Adrenal gland (tissue), 12 donors: ENCODE data around the gene AKAP13. TPM values are rescaled to one million over a fixed set of nuclear protein-coding genes. Genes with fewer than 3 reads are reported as not detected.

Source experiments
- DNase-seq, 7 donors: peaks; one replicate each; pipeline ENCODE4 v3.0.0-alpha.2; 2019 to 2020
- H3K27ac ChIP-seq, 5 donors: fragments of 200-600 bp; sonication (generic) in 4 of 5; 1 replicate in 3 of 5; 2 replicates in 2 of 5; pipeline versions ENCODE4 v1.5.1 to v1.8.0; 2016 to 2020; ENCODE audit warnings: mild to moderate bottlenecking in 1 of 5
- H3K27me3 ChIP-seq: fragments of 200-600 bp; 2 replicates; pipeline ENCODE4 v1.8.0; 2021
- H3K36me3 ChIP-seq, 2 donors: fragments of 200-600 bp; replicated peaks in 1 of 2; 1 replicate in 1 of 2; 2 replicates in 1 of 2; pipeline versions ENCODE4 v1.5.1 to v1.8.0; 2018 to 2022
- H3K4me1 ChIP-seq, 2 donors: fragments of 200-600 bp; replicated peaks in 1 of 2; 1 replicate in 1 of 2; 2 replicates in 1 of 2; pipeline versions ENCODE4 v1.5.1 to v1.8.0; 2018 to 2021
- H3K4me3 ChIP-seq, 4 donors: fragments of 200-600 bp; sonication (generic) in 3 of 4; one replicate each; pipeline ENCODE4 v1.5.1; 2016 to 2018
- H3K9me3 ChIP-seq, 3 donors: fragments of 200-600 bp; sonication (generic) in 1 of 3; replicated peaks in 1 of 3; 1 replicate in 2 of 3; 2 replicates in 1 of 3; pipeline versions ENCODE4 v1.5.1 to v1.8.0; 2016 to 2021
- POLR2A ChIP-seq, 2 donors: fragments of 450-650 bp; IDR thresholded peaks; one replicate each; pipeline ENCODE4 v1.6.1; 2017; ENCODE audit warnings: antibody characterized with exemption in 2 of 2, mild to moderate bottlenecking in 2 of 2, moderate library complexity in 1 of 2
- WGBS, 4 donors: extraction: QIAGEN DNeasy Blood & Tissue Kit in 2 of 4; methylation state at CpG; one replicate each; pipeline versions ENCODE4 v1.1.5 to v1.1.7; 2013 to 2017; 5-methylcytosine and 5-hydroxymethylcytosine counted together
- intact Hi-C, 2 donors: fragments of 100-400 bp; cut with DNase I; formaldehyde crosslinking; loops; one replicate each; pipeline versions ENCODE4 v1.14.1 to v1.15.0; 2022 to 2023
- polyA plus RNA-seq, 3 donors: library from polyadenylated mRNA; stranded (reverse); fragments of 200-250 nt in 2 of 3; fragments of 350-450 nt in 1 of 3; fragmentation: Illumina TruSeq in 1 of 3; extraction: RNeasy Lipid Tissue Mini Kit (QIAGEN cat#74804) in 1 of 3; gene quantifications; one replicate each; pipeline ENCODE4 v1.2.3, GENCODE V29; 2013 to 2014
- total RNA-seq, 9 donors: library from RNA; depleted of rRNA in 4 of 9; stranded (reverse); fragments of >200 nt in 4 of 9; fragments of 120-200 nt in 1 of 9; fragmentation: NEBNext Ultra II Directional in 1 of 9; extraction: Animal tissue kit (Norgen Biotek cat#: 25700) in 1 of 9; gene quantifications; one replicate each; pipeline versions ENCODE4 v1.1.0 to v1.2.4, GENCODE V29; 2013 to 2023
- TF ChIP-seq, protein P1 (sequence below), 6 experiments: fragments of 450-650 bp in 4 of 6; fragments of 200-600 bp in 2 of 6; sonication (generic) in 1 of 6; IDR thresholded peaks; 1 replicate in 5 of 6; 2 replicates in 1 of 6; pipeline versions ENCODE4 v1.5.1 to v1.8.0; 2016 to 2021; ENCODE audit warnings: antibody characterized with exemption in 6 of 6, mild to moderate bottlenecking in 2 of 6, moderate library complexity in 1 of 6
- donor health status: healthy with polysubstance abuse.
- donor health status: Bipolar disorder and iron deficiency.
- donor health status: DM: yes; HTN: yes; CAD: no.
- donor health status: DM: no; HTN: no; CAD: no.
- donor health status: DM: no; HTN: no; CAD: no.
- donor health status: DM: yes; HTN: yes; CAD: no.

AKAP13 gene
- total and polyA plus RNA-seq, 12 donors: 42.7 to 144 (median 89.2) TPM

DNA sequence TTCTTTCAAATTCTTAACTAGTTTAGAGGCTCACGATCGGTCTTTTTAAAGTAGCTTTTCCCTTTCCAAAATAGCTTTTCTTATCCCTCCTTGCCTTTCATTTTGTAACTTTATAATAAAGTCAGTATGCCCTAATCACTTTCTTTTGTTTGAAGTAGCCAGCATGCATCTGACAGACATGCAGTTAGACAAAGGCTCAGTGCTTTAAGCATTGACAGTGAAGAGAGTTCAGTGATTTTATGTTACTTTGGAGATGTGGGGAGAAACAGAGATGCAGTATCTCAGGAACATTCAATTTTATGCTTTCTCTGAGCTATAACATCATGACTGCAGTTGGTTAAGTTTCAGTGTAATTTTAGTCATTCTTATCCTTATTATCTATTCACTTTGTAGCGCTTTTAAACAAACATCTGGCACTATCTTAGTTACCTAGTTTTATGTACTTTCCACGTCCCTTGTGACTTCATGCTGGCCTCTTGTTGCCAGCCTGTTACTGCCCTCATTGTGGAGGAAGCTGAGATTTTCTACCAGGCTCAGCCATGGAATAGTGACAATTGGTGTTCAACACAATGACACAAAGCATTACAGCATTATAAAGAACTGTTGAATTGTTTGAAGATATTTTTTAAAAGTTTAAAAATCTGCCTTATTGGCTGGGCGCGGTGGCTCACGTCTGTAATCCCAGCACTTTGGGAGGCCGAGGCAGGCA lies 90.3 kb downstream of the AKAP13 start:
- no peaks in the 10 kb centered on the region for H3K36me3 ChIP-seq
- no peak overlapping the region for H3K27ac ChIP-seq
- no peak for DNase-seq
- H3K9me3 ChIP-seq: no peaks in the 10 kb centered on the region
- no peak overlapping the region for H3K4me3 ChIP-seq
- peaks cover 0 to 23% of the 10 kb centered on the region in 2 donors for H3K4me1 ChIP-seq
- no peak for TF ChIP-seq POLR2A (IDR thresholded peaks at IDR 0.05)
- TF ChIP-seq, protein P1, sequence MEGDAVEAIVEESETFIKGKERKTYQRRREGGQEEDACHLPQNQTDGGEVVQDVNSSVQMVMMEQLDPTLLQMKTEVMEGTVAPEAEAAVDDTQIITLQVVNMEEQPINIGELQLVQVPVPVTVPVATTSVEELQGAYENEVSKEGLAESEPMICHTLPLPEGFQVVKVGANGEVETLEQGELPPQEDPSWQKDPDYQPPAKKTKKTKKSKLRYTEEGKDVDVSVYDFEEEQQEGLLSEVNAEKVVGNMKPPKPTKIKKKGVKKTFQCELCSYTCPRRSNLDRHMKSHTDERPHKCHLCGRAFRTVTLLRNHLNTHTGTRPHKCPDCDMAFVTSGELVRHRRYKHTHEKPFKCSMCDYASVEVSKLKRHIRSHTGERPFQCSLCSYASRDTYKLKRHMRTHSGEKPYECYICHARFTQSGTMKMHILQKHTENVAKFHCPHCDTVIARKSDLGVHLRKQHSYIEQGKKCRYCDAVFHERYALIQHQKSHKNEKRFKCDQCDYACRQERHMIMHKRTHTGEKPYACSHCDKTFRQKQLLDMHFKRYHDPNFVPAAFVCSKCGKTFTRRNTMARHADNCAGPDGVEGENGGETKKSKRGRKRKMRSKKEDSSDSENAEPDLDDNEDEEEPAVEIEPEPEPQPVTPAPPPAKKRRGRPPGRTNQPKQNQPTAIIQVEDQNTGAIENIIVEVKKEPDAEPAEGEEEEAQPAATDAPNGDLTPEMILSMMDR (IDR thresholded peaks at IDR 0.05): no peak
- intact Hi-C loops: no loop called here
- 91 to 94% (median 93%) methylated on average over 8 of the region's 8 CpGs for WGBS, 4 donors
- H3K27me3 ChIP-seq: no peaks in the 10 kb centered on the region

DNA sequence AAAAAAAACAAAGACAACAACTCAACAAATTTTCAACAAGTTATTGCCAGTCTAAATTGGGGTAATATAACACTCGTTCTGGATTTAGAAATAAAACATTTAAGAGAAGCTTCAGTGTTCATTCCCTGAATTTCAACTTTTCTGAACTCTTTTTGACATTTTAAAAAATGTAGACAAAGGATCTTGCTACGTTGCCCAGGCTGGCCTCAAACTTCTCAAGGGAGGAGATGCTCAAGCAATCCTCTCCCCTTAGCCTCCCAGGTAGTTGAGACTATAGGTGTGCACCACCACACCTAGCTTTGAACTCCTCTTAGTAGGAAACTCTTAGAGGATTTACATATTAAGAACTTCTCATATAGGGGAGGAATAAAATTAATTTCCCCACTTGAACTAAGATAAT lies 91.9 kb downstream of the AKAP13 start:
- no peak overlapping the region for H3K27ac ChIP-seq
- WGBS, 4 donors: 88 to 98% (median 95%) methylated on average over 2 of the region's 2 CpGs

DNA sequence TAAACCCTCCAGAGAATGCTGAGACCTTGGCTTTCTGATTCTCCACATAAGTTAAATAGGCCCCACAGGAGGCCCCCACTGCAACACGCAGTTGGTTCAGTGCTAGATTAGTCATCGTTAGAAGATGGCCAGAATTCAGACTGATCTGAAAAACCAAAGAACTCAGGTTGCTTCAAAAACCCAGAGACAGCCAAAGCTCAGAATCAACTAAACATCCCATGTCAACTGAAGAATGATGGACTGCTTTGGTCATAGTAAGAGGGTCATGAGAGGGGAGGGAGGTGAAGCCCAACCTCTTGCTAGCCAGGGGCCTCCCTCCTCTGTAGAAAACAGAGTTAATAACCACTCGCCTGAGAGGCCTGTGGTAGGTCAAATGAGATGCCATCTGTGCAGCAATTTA lies 93.1 kb downstream of the AKAP13 start:
- DNase-seq: no peak
- 46 to 57% (median 53%) methylated on average over 3 of the region's 3 CpGs for WGBS, 4 donors
- H3K27me3 ChIP-seq: no peaks in the 10 kb centered on the region
- H3K27ac ChIP-seq: no peak overlapping the region
- no peaks in the 10 kb centered on the region for H3K9me3 ChIP-seq
- no peak overlapping the region for H3K4me3 ChIP-seq
- intact Hi-C loops: no loop called here
- H3K36me3 ChIP-seq: no peaks in the 10 kb centered on the region
- H3K4me1 ChIP-seq: peaks cover 0 to 29% of the 10 kb centered on the region in 2 donors
- TF ChIP-seq, protein P1 (IDR thresholded peaks at IDR 0.05): no peak
- no peak for TF ChIP-seq POLR2A (IDR thresholded peaks at IDR 0.05)

More for the DNA sequence above, 91.9 kb downstream of the AKAP13 start:
- Histone ChIP-seq H3K4me1 (peaks cover 0 to 23% of the 10 kb centered on the region in 2 donors), H3K27me3 (no peaks in the 10 kb centered on the region), H3K36me3 (no peaks in the 10 kb centered on the region), H3K9me3 (no peaks in the 10 kb centered on the region), H3K4me3 (no peak overlapping the region)
- intact Hi-C loops: no loop called here
- no peak for TF ChIP-seq POLR2A (IDR thresholded peaks at IDR 0.05)
- TF ChIP-seq, protein P1 (IDR thresholded peaks at IDR 0.05): no peak
- no peak for DNase-seq

DNA sequence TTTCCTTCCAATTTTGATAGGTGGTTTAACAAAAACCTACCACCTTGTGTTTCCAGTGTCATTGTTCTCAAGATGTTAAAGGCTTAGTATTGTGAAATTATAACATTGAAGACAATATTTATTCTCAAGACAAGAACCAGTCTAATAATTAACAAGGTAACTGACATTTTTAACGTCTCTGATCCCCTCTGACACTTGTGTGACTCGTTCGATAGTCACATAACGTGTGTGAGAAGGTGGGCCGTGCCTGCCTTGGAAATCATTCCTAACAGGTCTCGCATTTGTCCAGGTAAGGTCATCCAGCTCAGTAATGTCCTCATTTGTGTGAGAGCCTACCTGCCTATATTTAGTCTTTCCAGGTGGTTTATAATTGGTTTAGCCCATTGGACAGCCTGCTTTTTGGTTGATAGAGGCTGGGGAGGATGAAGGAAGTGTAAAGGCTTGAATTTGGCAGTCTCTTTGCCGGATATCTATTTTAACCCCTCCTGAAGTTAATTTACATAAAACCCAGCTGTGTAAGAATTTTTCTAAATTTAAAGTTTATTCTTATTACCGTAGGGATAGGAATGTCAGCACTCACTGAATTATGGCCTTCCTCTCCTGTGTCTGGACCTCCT lies 94.4 kb downstream of the AKAP13 start:
- intact Hi-C loops: no loop called here

More for the DNA sequence above, 94.4 kb downstream of the AKAP13 start:
- WGBS, 4 donors: 69 to 77% (median 73%) methylated on average over 8 of the region's 8 CpGs
- Histone ChIP-seq H3K36me3 (no peaks in the 10 kb centered on the region), H3K27me3 (no peaks in the 10 kb centered on the region), H3K4me1 (peaks cover 0 to 30% of the 10 kb centered on the region in 2 donors), H3K27ac (no peak overlapping the region), H3K9me3 (no peaks in the 10 kb centered on the region), H3K4me3 (no peak overlapping the region)
- DNase-seq: no peak
- TF ChIP-seq, protein P1 (IDR thresholded peaks at IDR 0.05): no peak
- no peak for TF ChIP-seq POLR2A (IDR thresholded peaks at IDR 0.05)
